ENCODE results near the gene GSTCD.

Gene GSTCD

GRCh38 chr4:105875233-105875632 is 166.6 kb downstream of the GSTCD start:
- H3K9ac ChIP-seq = no peak overlapping the region
- no peak overlapping the region for H2AFZ ChIP-seq (ENCODE audit: low read depth)
- no peaks in the 10 kb centered on the region for H3K79me2 ChIP-seq (ENCODE audit: insufficient read depth, low read depth)
- H3K27ac ChIP-seq = no peak overlapping the region
- no peaks in the 10 kb centered on the region for H3K4me1 ChIP-seq (ENCODE audit: low read depth, poor library complexity, severe bottlenecking)
- no peaks in the 10 kb centered on the region; the same call in 1 of the 2 replicates for H4K20me1 ChIP-seq (ENCODE audit: insufficient read depth)
- H3K4me3 ChIP-seq (IDR thresholded peaks at IDR 0.05; ENCODE audit: insufficient read depth, low read depth, low read length) = no peak overlapping the region
- no peak overlapping the region for H3K4me2 ChIP-seq
- no peaks in the 10 kb centered on the region; the same call in 1 of the 2 replicates for H3K27me3 ChIP-seq (ENCODE audit: insufficient read depth, low read depth)
- H3K36me3 ChIP-seq (ENCODE audit: insufficient read depth) = no peaks in the 10 kb centered on the region
- TF ChIP-seq, protein P1, sequence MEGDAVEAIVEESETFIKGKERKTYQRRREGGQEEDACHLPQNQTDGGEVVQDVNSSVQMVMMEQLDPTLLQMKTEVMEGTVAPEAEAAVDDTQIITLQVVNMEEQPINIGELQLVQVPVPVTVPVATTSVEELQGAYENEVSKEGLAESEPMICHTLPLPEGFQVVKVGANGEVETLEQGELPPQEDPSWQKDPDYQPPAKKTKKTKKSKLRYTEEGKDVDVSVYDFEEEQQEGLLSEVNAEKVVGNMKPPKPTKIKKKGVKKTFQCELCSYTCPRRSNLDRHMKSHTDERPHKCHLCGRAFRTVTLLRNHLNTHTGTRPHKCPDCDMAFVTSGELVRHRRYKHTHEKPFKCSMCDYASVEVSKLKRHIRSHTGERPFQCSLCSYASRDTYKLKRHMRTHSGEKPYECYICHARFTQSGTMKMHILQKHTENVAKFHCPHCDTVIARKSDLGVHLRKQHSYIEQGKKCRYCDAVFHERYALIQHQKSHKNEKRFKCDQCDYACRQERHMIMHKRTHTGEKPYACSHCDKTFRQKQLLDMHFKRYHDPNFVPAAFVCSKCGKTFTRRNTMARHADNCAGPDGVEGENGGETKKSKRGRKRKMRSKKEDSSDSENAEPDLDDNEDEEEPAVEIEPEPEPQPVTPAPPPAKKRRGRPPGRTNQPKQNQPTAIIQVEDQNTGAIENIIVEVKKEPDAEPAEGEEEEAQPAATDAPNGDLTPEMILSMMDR (conservative IDR thresholded peaks at IDR 0.05; ENCODE audit: low read depth, low read length) = no peak

DNA sequence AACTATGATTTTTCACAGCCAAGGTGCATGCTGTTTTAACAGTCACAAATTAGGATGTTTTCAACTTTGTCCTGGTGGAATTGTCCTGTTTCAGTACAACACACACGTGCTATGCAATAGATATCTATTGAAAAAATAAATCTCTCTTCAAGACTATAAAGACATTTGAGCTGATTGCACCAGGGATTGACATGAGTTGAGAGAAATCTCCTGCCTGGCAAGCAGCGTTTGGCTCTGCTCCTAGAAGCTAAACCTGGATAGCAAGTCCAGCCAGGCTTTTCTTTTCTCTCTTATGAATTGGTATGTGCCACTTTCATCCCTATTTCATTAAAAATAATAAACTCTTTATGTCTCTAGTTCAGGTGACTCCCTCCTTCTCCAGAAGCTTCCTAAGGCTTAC is 170.1 kb downstream of the GSTCD start:
- Histone ChIP-seq H3K36me3 (ENCODE audit: insufficient read depth) (no peaks in the 10 kb centered on the region), H2AFZ (ENCODE audit: low read depth) (no peak overlapping the region), H3K79me2 (ENCODE audit: insufficient read depth, low read depth) (no peaks in the 10 kb centered on the region), H3K4me3 (IDR thresholded peaks at IDR 0.05; ENCODE audit: insufficient read depth, low read depth, low read length) (no peak overlapping the region), H4K20me1 (ENCODE audit: insufficient read depth) (no peaks in the 10 kb centered on the region; the same call in 1 of the 2 replicates), H3K4me2 (no peak overlapping the region), H3K27ac (no peak overlapping the region), H3K27me3 (ENCODE audit: insufficient read depth, low read depth) (no peaks in the 10 kb centered on the region; the same call in 1 of the 2 replicates), H3K4me1 (ENCODE audit: low read depth, poor library complexity, severe bottlenecking) (no peaks in the 10 kb centered on the region), H3K9ac (no peak overlapping the region)
- TF ChIP-seq, protein P1 (conservative IDR thresholded peaks at IDR 0.05; ENCODE audit: low read depth, low read length) = no peak

DNA sequence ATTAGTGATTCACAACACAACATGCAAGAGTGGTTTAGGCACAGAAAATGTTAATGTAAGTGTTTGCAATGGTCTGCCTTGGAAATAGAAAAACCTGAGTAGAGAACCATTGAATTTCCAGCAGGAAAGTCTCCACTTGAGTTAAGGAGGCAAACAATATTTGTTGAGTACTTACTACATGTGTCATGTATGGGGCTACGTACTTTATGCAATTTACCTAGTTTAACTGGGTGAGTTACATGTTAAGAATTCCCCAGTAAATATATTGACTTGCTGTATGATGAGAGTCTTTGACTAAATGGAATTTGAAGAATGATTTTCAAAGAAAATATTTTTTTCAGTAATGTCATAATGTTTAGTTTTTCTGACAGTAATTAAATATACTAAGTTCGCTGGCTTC is 178.9 kb downstream of the GSTCD start:
- Histone ChIP-seq H3K4me1 (ENCODE audit: low read depth, poor library complexity, severe bottlenecking) (no peaks in the 10 kb centered on the region), H3K79me2 (ENCODE audit: insufficient read depth, low read depth) (no peaks in the 10 kb centered on the region), H3K27ac (no peak overlapping the region), H3K27me3 (ENCODE audit: insufficient read depth, low read depth) (no peaks in the 10 kb centered on the region), H4K20me1 (ENCODE audit: insufficient read depth) (no peaks in the 10 kb centered on the region), H3K4me3 (IDR thresholded peaks at IDR 0.05; ENCODE audit: insufficient read depth, low read depth, low read length) (no peak overlapping the region), H3K4me2 (no peak overlapping the region), H3K36me3 (ENCODE audit: insufficient read depth) (no peaks in the 10 kb centered on the region), H2AFZ (ENCODE audit: low read depth) (no peak overlapping the region), H3K9ac (no peak overlapping the region)
- TF ChIP-seq, protein P1 (conservative IDR thresholded peaks at IDR 0.05; ENCODE audit: low read depth, low read length) = no peak

- no peak within 1 kb of the TSS for H3K9ac ChIP-seq
- H3K4me1 ChIP-seq (ENCODE audit: low read depth, poor library complexity, severe bottlenecking) = no peaks in the 10 kb centered on the region
- no peak within 1 kb of the TSS for H3K27ac ChIP-seq
- no peak within 1 kb of the TSS for H3K4me2 ChIP-seq
- H3K36me3 ChIP-seq (ENCODE audit: insufficient read depth) = no peaks in the 10 kb centered on the region
- H2AFZ ChIP-seq (ENCODE audit: low read depth) = no peak within 1 kb of the TSS
- no peaks in the 10 kb centered on the region for H3K27me3 ChIP-seq (ENCODE audit: insufficient read depth, low read depth)
- H3K4me3 ChIP-seq (IDR thresholded peaks at IDR 0.05; ENCODE audit: insufficient read depth, low read depth, low read length) = no peak within 1 kb of the TSS
- no peaks in the 10 kb centered on the region for H3K79me2 ChIP-seq (ENCODE audit: insufficient read depth, low read depth)
- no peaks in the 10 kb centered on the region for H4K20me1 ChIP-seq (ENCODE audit: insufficient read depth)
- TF ChIP-seq, protein P1 (conservative IDR thresholded peaks at IDR 0.05; ENCODE audit: low read depth, low read length) = no peak
Measured at GRCh38 chr4:105894660-105895582, 186.3 kb downstream of the GSTCD start, which contains the start of gene NPNT. NPNT (plus strand) TSS chr4:105895471; CDS start chr4:105895653, 182 bp downstream.
